CD4-positive, alpha-beta T cell treated with Interferon gamma for 1 hour (primary cell): ENCODE data around the gene EML6.

Source experiments
- DNase-seq: peaks from one replicate; pipeline ENCODE4 v3.0.0-alpha.2; 2020

Gene EML6

DNA sequence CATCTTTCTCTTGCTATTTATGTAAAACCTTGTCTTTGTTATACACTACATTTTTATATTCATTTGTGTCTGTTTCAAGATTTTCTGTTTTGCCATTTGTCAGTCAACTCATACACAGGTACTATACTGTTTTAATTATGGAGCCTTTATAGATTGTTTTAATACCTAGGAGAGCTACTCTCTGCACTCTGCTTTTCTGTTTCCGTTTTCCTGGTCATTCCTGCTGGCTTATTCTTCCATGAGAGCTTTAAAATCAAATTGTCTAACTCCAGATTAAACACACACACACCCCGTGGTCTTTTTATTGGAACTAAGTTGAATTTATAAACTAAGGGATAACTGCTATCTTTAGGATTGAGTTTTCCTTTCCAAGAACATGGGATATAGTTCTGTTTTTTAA is 165.6 kb downstream of the EML6 start:
- DNase-seq: no peak

DNA sequence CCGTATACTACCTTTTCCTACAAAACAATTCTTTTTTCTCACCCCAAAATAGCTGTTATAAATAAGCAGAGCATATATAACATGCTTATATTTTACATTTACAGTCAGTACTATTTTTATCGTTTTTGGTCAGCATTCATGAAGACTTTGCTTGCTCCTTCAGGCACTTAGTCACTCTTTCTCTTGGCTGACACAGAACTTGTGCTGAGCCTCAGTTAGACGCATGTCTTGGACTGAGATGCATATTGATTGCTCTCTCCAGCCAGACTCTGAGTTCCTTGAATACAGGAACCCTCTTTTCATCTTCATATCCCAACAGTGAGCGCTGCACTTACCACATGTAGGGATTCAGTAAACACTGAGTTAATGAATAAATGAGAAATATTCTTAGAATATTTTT is 168.4 kb downstream of the EML6 start:
- DNase-seq: no peak

DNA sequence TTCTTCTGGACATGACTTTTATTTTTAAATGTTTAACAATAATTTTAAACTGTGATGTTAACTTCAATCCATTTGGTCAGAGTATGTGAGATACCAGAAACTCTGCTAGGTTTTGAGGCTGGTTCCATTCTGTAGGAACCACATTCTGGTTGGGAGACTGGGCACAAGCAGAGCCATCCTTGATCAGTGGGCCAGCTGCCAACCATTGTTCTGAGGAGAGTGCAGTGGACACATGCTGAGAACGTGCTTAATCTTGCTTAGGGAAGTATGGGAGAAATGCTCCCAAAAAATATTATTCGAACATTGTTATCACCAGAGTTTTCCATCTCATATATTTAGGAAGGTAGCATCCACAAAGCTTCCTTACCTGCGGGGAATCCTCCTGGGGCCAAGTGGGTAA is 171.0 kb downstream of the EML6 start:
- no peak for DNase-seq

DNA sequence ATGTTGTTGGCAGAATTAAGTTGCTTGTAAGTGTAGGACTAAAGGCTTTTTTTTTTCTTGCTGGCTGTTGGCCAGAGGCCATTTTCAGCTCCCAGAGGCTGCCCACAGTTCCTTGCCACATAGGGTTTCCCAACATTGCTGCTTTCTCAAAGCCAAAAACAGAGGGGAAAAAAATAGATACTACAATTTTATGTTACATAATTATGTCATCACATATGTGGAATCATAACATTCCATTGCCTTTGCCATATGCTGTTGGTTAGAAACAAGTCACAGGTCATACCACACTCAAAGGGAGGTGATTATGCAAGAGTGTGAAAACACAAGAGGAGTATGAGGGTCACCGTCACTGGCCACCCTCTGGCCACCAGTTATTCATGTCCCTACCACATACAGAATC is 172.3 kb downstream of the EML6 start:
- no peak for DNase-seq

- DNase-seq: no peak
Measured at GRCh38 chr2:54897420-54898310, 174.2 kb downstream of the EML6 start.

GRCh38 chr2:54898456-54899226 is 175.2 kb downstream of the EML6 start:
- DNase-seq: no peak

DNA sequence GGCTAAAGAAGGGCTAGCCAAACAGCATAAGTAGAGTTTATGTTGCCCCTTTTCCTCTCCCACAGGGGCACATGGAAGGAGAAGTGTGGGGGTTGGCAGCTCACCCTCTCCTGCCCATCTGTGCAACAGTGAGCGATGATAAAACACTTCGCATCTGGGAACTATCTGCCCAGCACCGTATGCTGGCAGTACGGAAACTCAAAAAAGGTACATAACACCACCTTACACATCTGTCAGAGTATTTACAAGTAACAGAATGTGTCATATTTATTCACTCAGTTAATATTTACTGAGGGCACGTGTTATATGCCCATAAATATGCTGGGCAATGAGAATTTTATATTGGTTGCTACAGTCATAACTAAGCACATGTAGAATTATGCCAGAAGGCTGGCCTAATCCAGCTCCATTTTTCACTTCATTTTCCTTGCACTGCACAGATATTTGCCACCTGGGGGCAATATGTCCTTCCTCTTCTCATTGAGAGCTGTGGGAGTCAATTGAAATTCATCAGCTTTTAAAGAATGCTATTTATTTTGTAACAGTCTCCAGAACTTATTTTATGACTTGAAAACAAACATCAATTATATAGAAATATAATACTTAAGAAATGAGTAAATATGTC is 176.2 kb downstream of the EML6 start:
- DNase-seq: no peak

DNA sequence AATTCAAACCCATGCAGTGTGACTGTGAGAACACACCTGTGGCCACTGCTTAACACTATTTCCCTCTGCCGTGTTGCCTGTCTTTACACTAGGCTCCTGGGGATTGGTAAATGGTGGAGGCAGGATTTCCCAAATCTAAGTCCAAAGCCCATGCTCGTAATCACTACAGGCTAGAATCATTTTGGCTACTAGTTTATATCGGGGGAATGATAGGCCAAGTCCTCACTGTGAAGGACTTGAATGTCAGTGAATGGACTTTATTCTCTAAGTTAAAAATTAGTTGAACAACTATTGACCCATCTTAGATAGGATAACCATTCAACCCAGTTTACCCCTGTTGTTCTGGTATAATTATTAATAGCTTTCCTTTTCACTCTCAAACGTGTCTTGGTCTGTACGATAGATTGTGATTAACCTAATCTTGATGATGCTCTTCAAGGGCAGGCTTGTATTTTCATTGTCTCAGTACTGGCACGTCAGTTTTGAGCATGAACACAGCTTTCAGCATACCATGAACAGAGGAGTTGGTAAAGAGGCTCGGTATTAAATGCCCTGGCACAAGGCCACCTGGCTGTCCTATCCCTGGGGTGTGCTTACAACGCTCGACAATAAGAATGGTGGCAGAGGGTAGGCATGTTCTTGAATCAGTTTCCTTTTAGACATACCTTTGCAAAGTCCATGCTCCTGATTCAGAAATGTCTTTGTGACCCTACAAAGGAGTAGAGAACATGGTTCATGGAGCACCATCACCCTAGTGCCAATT is 177.9 kb downstream of the EML6 start:
- no peak for DNase-seq

DNA sequence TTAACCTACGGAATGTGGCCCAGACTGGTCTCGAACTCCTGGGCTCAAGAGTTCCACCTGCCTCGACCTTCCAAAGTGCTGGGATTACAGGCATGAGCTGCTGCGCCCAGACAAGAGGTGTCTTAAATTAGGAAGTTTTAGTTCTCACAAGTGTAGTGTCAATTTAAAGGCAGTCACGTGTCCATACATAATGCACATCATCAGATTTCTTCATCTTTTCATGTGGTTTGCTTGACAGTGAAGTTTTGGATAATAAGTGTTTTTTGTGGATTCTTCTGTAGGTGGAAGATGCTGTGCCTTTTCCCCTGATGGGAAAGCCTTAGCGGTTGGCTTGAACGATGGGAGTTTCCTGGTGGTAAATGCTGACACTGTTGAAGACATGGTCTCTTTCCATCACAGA is 179.3 kb downstream of the EML6 start:
- no peak for DNase-seq

DNA sequence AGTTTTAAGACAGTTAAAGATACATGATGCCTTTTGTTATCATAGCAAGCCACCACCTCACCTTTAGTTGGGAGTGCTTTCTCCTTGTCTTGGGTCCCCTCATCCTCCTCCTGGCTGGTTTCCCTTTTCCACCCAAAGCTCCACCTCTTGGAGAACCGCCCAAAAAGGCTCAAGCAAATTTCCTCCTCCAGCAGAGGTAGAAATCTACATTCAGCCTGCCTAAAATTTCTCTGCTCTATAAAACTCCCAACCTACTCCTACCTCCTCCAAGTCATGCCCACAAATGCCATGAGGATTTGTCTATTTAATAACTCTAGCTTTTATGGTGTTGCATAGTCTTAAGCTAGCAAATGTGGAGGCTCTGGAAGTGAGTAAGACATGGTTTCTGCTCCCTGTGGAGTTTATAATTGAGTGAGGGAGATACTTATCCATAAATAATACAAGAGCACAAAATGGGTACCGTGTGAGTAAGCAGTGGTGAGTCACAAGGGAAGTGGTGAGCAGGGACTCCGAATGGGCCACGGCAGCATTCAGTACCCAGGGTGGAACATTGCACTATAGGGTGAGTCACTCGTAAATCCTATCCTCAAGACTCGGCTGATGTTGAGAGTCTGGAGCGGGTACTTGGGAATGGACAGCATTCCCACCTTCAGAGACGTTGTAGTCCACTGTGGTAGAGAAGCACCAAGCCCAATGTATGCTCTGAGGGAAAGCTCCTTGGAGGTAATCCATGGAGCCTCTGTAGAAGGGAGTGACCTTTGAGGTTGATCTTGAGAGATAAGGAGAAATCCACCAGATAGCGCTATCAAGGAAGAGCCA is 180.5 kb downstream of the EML6 start:
- peak; percentile 55 for DNase-seq

GRCh38 chr2:54904836-54905235 is 181.4 kb downstream of the EML6 start:
- DNase-seq: no peak

DNA sequence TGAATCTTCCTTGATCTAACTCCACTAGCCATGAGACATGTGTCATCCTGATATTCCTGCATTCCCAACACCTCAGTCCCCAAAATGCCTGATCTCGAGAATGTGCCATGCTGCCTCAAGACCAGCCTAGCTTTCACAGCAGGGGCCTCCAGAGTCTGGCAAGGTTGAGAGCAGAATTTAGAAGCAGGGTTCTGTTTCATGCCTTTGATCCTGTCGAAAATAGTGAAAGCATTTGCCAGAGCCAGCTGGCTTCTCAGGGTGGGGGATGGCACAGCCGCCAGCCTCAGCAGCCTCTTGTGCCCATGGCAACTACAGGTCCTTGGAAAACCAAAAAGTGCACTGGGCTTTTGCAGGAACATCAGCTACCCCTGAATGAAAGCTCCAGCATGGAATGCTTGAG is 183.3 kb downstream of the EML6 start:
- no peak for DNase-seq

DNA sequence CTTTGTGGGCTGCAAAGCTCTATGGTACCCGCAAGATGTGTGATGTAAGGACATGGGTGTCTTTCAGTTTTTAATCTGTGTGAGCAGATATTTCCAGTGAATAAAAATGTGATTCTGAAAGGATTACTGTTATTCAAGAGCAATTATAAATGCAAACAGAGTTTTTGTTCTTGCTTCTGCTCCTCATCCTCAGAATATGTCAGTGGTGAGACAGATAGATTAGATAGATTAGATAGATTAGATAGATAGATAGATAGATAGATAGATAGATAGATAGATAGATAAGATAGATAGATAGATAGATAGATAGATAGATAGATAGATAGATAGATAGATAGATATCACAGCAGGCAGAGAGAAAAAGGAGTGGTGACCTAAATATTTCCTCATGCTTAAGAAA is 184.2 kb downstream of the EML6 start:
- no peak for DNase-seq

DNA sequence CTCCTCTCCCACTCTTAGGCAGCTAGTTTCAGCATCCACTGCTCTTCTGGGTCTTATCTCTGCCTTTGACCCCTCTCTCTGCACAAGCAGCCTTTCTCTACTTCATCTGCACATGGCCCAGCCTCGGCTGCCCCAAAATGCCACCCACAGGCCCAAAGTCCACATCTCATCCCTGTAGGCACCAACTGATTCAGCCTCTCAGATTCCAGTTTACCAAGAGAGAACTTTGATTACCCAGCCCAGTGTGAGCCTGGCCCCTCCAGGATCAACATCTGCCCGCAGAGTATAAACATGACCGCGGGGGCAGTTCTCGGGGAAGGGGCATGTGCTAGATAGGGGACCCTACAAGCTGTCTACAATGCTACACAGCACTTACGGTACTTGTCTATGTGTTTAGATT is 185.1 kb downstream of the EML6 start:
- DNase-seq: no peak

GRCh38 chr2:54909001-54909400 is 185.5 kb downstream of the EML6 start:
- no peak for DNase-seq

GRCh38 chr2:54912305-54912704 is 188.8 kb downstream of the EML6 start:
- no peak for DNase-seq

DNA sequence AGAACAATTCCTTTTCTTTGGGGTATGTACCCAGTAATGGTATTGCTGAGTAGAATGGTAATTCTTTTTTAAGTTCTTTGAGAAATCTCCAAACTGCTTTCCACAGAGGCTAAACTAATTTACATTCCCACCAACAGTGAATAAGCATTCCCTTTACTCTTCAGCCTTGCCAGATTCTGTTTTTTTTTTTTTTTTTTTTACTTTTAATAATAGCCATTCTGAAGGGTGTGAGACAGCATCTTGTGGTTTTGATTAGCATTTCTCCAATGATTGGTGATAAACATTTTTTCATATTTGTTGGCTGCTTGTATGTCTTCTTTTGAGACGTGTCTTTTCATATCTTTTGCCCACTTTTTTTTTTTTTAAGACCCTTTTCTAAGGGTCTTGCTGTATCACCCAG is 189.4 kb downstream of the EML6 start:
- no peak for DNase-seq

- no peak for DNase-seq
Measured at GRCh38 chr2:54914637-54915036, 191.2 kb downstream of the EML6 start.

- no peak for DNase-seq
Measured at GRCh38 chr2:54915101-54915500, 191.6 kb downstream of the EML6 start.

DNA sequence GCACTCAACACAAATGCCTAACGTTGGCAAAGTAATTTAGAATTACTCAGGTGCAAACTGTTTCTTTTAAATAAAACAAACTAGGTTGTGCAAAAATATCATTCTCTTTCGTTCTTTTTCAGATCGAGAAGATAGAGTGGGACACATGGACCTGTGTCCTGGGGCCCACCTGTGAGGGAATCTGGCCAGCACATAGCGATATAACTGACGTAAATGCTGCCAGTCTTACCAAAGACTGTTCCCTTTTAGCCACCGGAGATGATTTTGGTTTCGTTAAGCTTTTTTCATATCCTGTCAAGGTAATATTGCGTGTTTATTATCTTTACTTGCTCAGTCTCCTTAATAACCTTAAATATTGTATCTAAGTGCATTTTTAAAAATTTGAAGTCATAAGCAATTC is 193.2 kb downstream of the EML6 start:
- DNase-seq: no peak

DNA sequence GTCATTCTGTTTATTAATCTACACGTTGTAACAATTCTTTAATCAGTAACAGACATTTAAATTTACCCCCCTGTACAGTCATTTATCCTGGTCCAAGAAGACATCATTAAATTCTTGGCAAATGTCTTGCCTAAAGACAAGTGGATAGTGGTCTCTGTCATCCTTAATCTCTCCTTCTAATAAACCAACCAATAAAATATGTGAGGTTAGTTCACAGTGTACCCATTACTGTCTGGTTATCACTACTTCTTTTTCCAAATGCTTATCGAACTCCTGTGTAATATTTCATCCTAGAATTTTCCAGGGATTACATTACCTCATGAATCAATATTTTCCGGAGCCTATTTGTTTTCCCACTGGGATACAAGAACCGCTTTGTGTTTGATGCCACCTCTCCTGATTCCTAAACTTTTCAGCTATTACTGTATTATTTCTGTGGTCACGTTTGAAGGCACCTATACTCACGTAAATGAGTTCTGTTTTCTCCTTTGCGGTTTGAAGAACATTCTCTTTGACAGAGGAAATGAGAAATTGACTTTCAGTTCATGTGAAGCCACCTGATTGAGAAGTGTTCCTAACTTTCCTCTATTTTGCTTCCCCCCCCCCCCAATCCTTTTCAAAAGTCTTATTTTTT is 195.3 kb downstream of the EML6 start:
- no peak for DNase-seq

DNA sequence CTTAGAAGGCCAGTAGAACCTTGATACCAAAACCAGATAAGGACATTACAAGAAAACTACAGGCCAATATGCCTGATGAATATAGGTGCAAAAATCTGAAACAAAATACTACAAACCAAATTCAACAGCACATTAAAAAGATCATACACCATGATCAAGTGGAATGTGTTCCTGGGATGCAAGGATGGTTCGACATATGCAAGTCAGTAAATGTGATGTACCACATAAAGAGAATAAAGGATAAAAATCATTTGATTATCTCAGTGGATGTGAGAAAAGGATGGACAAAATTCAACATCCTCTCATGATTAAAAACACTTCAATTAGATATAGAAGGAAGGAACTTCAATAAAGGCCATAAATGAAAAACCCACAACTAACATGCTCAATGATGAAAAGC is 197.2 kb downstream of the EML6 start:
- no peak for DNase-seq
